Measurements from ENCODE around the gene PSORS1C2.

Gene PSORS1C2

GRCh38 chr6:31112478-31112877, 26.4 kb downstream of the PSORS1C2 start, which contains the start of gene C6orf15:
TSS of gene C6orf15 (minus strand) at chr6:31112575. CDS start at chr6:31112555, 20 bp downstream.
- no peak for DNase-seq

GRCh38 chr6:31111712-31112111, 27.2 kb downstream of the PSORS1C2 start:
- DNase-seq = no peak

DNA sequence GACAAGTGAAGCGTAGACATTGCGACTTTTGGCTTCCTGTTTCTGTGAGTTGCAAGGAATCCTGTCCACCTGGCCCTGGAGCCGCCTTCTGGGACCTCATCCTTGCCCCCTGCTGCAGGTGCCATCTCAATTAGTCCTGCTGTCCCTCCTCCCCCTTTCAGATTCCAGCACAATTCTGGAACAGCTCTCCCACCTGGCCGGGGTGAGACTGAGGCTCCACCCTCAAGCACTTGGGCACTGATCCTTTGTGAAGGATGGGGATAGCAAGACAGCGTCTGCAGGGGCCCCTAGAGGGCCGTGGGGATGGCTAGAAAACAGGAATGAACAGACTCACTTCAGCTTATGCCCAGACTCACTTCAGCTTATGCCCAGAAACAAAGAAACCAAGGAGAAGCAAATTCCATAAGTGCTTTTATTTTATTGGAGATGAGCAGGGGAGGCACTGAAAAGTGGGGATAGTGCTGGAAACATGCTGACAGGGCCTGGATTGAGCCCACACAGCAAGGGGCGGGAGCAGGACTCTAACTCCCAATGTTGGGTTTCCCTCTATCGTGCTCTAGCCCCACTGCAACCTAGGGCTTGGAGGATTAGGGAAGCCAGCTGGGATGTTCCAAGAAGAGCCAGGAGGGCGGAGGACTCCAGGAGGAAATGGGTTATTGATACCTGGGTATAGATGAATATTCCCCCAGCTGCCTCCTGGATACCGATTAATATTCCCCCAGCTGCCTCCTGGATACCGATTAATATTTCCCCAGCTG, 27.9 kb downstream of the PSORS1C2 start:
- no peak for DNase-seq

DNA sequence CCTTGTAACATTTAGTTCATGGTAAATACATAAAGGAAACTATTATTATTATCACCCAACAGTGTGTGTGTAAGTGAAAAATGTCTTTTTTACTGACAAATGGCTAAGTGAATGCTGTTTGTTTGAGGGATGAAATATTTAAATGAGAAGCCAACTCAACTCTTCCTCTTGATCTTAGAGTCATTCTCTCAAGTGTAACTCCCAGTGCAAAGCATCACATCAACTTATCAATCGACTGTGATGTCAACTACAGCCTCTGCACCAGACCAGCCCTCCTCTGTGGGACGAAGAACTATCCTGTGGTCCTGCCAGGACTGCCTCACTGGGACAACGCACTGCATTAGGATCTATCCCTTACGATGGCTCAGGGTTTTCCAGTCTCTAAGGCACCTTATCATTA, 31.8 kb downstream of the PSORS1C2 start:
- DNase-seq = no peak

DNA sequence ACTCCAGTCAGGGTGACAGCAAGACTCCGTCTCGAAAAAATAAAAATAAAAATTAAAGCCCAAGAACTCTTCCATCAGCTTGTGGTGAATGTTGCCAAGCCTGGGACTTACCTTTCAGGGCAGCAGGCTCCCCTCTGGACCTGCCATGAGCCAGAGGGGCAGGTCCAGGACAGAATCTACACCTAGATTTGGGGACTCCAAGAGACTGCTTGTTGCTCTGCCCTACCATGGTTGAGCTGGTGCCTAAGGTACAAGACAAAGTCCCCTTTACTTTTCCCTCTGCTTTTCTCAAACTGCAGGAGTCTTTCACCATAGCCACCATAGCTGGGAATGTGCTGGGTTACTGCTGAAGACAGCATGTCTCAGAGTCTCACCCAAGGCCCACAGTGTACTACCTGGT, 35.7 kb downstream of the PSORS1C2 start:
- no peak for DNase-seq

DNA sequence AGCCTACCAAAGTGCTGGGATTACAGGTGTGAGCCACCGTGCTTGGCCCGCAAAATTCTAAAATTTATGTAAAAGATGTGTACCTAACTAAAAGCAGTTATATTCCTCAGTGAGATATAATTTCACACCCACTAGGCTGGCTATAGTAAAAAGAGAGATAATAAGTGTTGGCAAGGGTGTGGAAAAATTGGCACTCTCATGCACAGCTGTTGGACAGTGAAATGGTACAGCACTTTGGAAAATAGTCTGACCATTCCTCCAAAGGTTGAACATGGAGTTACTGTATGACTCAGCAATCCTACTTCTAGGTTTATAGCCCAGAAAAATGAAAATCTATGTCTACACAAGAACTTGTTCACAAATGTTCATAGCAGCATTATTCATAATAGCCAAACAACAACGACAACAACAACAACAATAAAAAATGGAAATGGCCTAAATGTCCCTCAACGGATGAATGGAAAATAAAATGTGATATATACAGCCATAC, 40.4 kb downstream of the PSORS1C2 start:
- DNase-seq = no peak

- no peak for DNase-seq
These were observed 42.2 kb downstream of the PSORS1C2 start for GRCh38 chr6:31096656-31097055.

DNA sequence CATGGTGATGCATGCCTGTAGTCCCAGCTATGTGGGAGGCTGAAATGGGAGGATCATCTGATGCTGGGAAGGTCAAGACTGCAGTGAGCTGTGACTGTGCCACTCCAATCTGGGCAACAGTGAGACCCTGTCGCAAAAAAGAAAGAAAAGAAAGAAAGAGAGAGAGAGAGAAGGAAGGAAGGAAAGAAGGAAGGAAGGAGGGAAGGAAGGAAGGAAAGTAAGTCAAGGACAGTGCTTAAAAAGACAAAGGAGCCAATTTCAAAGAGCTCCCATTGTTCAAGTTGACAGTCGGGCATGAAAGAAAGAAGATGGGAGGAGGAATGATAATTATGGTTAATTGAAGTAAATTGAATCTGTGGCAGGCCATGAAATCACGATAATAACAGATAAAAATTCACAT, 42.7 kb downstream of the PSORS1C2 start:
- no peak for DNase-seq

- no peak for DNase-seq
These were observed 44.4 kb downstream of the PSORS1C2 start for GRCh38 chr6:31094389-31094881.

DNA sequence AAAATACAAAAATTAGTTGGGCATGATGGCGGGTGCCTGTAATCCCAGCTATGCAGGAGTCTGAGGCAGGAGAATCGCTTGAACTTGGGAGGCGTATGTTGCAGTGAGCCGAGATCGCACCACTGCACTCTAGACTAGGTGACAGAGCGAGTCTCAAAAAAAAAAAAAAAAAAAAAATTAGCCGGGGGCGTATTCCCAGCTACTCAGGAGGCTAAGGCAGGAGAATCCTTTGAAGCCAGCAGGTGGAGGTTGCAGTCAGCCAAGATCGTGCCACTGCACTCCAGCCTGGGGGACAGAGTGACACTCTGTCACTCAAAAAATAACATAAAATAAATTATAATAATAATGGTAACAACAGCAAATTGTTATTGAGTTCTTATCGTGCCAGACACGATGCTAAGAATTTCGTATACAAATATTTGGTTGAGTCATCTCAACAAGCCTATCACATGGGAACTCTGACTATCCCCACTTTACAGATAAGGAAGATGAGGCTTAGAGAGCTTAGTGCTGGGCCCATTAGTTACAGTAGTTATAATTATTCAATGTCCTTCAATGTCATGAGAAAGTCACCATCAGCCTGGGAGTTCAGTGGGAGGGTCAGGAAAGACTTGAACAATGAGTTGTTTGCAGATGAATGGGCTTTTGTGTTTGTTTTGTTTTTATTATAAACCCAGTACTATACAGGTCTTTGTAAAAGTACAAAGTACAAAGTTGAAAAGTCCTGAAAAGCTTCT, 45.9 kb downstream of the PSORS1C2 start:
- no peak for DNase-seq

- DNase-seq = no peak
These were observed 46.6 kb downstream of the PSORS1C2 start for GRCh38 chr6:31092238-31092637.

- no peak for DNase-seq
These were observed 47.2 kb downstream of the PSORS1C2 start for GRCh38 chr6:31091680-31092079.

DNA sequence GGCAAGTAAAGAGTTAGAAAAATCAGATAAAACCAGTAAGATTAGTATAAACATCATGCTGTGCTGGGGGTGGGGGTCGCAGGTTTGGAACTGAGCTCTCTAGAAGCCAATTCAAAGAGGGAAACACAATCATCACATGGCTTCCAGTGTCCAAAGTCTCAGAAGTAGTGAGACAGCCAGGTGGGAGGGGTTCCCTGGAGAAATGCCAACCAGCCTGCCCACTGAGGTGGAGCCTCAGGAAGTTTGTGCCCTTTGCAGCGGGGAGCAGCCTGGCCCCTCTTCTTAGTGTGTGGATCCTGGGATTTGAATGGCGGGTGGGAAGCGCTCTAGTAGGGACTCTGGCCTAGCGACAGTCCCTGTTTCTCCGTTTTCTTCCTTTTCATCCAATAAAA, 47.9 kb downstream of the PSORS1C2 start:
- no peak for DNase-seq

GRCh38 chr6:31090275-31090972, 48.4 kb downstream of the PSORS1C2 start:
- DNase-seq = no peak
